Vagina (tissue), 2 donors: ENCODE measurements around the gene MEGF6. TPM values are rescaled to one million over a fixed set of nuclear protein-coding genes. Genes with fewer than 3 reads are reported as not detected.

ENCODE experiments used
- DNase-seq, 2 donors: peaks; one replicate each; pipeline ENCODE4 v3.0.0-alpha.2; 2017; ENCODE audit errors: extremely low spot score in 2 of 2
- H3K27ac ChIP-seq: fragments of 200-600 bp; sonication (generic); one replicate; pipeline ENCODE4 v1.5.1; 2019
- H3K27me3 ChIP-seq: fragments of 200-600 bp; sonication (generic); one replicate; pipeline ENCODE4 v1.5.1; 2019
- H3K36me3 ChIP-seq, 2 donors: fragments of 200-600 bp; sonication (generic); one replicate each; pipeline ENCODE4 v1.5.1; 2017 to 2019
- H3K4me1 ChIP-seq: fragments of 200-600 bp; sonication (generic); one replicate; pipeline ENCODE4 v1.5.1; 2019
- H3K4me3 ChIP-seq, 2 donors: fragments of 200-600 bp; sonication (generic); 1 replicate in 1 of 2; 2 replicates in 1 of 2; pipeline ENCODE4 v1.5.1; 2016 to 2019
- H3K9me3 ChIP-seq: fragments of 200-600 bp; sonication (generic); one replicate; pipeline ENCODE4 v1.5.1; 2019
- CTCF ChIP-seq, 3 experiments: fragments of 450-650 bp in 2 of 3; fragments of 200-600 bp in 1 of 3; sonication (generic) in 1 of 3; IDR thresholded peaks; one replicate each; pipeline ENCODE4 v1.5.1; 2017 to 2019; ENCODE audit warnings: antibody characterized with exemption in 3 of 3, mild to moderate bottlenecking in 2 of 3, moderate library complexity in 2 of 3
- POLR2A ChIP-seq, 2 donors: fragments of 450-650 bp; IDR thresholded peaks; one replicate each; pipeline ENCODE4 v1.6.1; 2017; ENCODE audit warnings: antibody characterized with exemption in 2 of 2, mild to moderate bottlenecking in 2 of 2, moderate library complexity in 2 of 2
- POLR2AphosphoS5 ChIP-seq, 2 donors: sonication (generic); formaldehyde crosslinking; IDR thresholded peaks; one replicate each; pipeline ENCODE4 v1.9.0; 2017; ENCODE audit warnings: antibody characterized with exemption in 2 of 2, mild to moderate bottlenecking in 2 of 2, low read depth in 1 of 2; ENCODE audit not compliant: insufficient read depth in 1 of 2
- intact Hi-C: fragments of 100-400 bp; cut with DNase I; formaldehyde crosslinking; loops from one replicate; pipeline ENCODE4 v1.15.1; 2023
- total RNA-seq: library from RNA; depleted of rRNA; stranded (reverse); fragments of >200 nt; gene quantifications from one replicate; pipeline ENCODE4 v1.2.3, GENCODE V29; 2016

Gene MEGF6
- total RNA-seq, 1 donor from 2014 or later: 37.6 TPM

GRCh38 chr1:3543076-3544039, 68.0 kb downstream of the MEGF6 start:
- peaks cover 64% of the 10 kb centered on the region for H3K4me1 ChIP-seq
- no peak for DNase-seq
- H3K27ac ChIP-seq: peak overlapping the region; percentile 69
- H3K36me3 ChIP-seq: no peaks in the 10 kb centered on the region
- no peaks in the 10 kb centered on the region for H3K9me3 ChIP-seq
- TF ChIP-seq POLR2A (IDR thresholded peaks at IDR 0.05) (no peak), POLR2AphosphoS5 (IDR thresholded peaks at IDR 0.05; ENCODE audit: insufficient read depth in 1 of 2, low read depth in 1 of 2) (peak in 1 of 2 donors; percentile 49)
- intact Hi-C loops: no loop called here
- H3K27me3 ChIP-seq: no peaks in the 10 kb centered on the region
- H3K4me3 ChIP-seq: no peak overlapping the region

GRCh38 chr1:3542676-3543075, 68.6 kb downstream of the MEGF6 start:
- H3K4me1 ChIP-seq: peaks cover 57% of the 10 kb centered on the region
- intact Hi-C loops: no loop called here
- no peaks in the 10 kb centered on the region for H3K27me3 ChIP-seq
- no peak for DNase-seq
- H3K9me3 ChIP-seq: no peaks in the 10 kb centered on the region
- no peak overlapping the region for H3K4me3 ChIP-seq
- peak overlapping the region; percentile 69 for H3K27ac ChIP-seq
- no peaks in the 10 kb centered on the region for H3K36me3 ChIP-seq
- no peak for TF ChIP-seq POLR2AphosphoS5 (IDR thresholded peaks at IDR 0.05; ENCODE audit: insufficient read depth in 1 of 2, low read depth in 1 of 2)
- TF ChIP-seq CTCF (IDR thresholded peaks at IDR 0.05): no peak
- no peak for TF ChIP-seq POLR2A (IDR thresholded peaks at IDR 0.05)

- intact Hi-C loops: no loop called here
- no peaks in the 10 kb centered on the region for H3K9me3 ChIP-seq
- H3K27ac ChIP-seq: peak overlapping the region; percentile 69
- no peaks in the 10 kb centered on the region for H3K36me3 ChIP-seq
- DNase-seq: no peak
- no peaks in the 10 kb centered on the region for H3K27me3 ChIP-seq
- TF ChIP-seq CTCF (IDR thresholded peaks at IDR 0.05): no peak
- TF ChIP-seq POLR2AphosphoS5 (IDR thresholded peaks at IDR 0.05; ENCODE audit: insufficient read depth in 1 of 2, low read depth in 1 of 2): no peak
- TF ChIP-seq POLR2A (IDR thresholded peaks at IDR 0.05): no peak
- H3K4me3 ChIP-seq: no peak overlapping the region
- peaks cover 50% of the 10 kb centered on the region for H3K4me1 ChIP-seq
Observed at GRCh38 chr1:3541936-3542335, 69.4 kb downstream of the MEGF6 start.

GRCh38 chr1:3541465-3541864, 69.8 kb downstream of the MEGF6 start:
- Histone ChIP-seq H3K4me3 (no peak overlapping the region), H3K27ac (peak overlapping the region; percentile 69), H3K27me3 (no peaks in the 10 kb centered on the region), H3K9me3 (no peaks in the 10 kb centered on the region), H3K4me1 (peaks cover 46% of the 10 kb centered on the region), H3K36me3 (no peaks in the 10 kb centered on the region)
- TF ChIP-seq CTCF (IDR thresholded peaks at IDR 0.05) (no peak), POLR2A (IDR thresholded peaks at IDR 0.05) (no peak), POLR2AphosphoS5 (IDR thresholded peaks at IDR 0.05; ENCODE audit: insufficient read depth in 1 of 2, low read depth in 1 of 2) (no peak)
- no peak for DNase-seq
- intact Hi-C loops: no loop called here

- Histone ChIP-seq H3K27ac (no peak overlapping the region), H3K4me3 (no peak overlapping the region), H3K4me1 (peaks cover 43% of the 10 kb centered on the region), H3K27me3 (no peaks in the 10 kb centered on the region), H3K9me3 (no peaks in the 10 kb centered on the region), H3K36me3 (no peaks in the 10 kb centered on the region)
- intact Hi-C loops: no loop called here
- TF ChIP-seq POLR2A (IDR thresholded peaks at IDR 0.05) (no peak), POLR2AphosphoS5 (IDR thresholded peaks at IDR 0.05; ENCODE audit: insufficient read depth in 1 of 2, low read depth in 1 of 2) (no peak), CTCF (IDR thresholded peaks at IDR 0.05) (no peak)
- no peak for DNase-seq
Observed at GRCh38 chr1:3540876-3541275, 70.4 kb downstream of the MEGF6 start.
